COLO668 (cell line): ENCODE data around the gene DRC3.
"Not testable (repeated sequence)": the region's sequence is repeated elsewhere in the genome, so short reads cannot be mapped to it uniquely, and the experiment has no call there.

ENCODE experiments used
- DNase-seq: peaks from one replicate; lab custom pipeline; 2025; ENCODE audit not compliant: unreplicated experiment; lab: John Stamatoyannopoulos, UW

Gene DRC3

DNA sequence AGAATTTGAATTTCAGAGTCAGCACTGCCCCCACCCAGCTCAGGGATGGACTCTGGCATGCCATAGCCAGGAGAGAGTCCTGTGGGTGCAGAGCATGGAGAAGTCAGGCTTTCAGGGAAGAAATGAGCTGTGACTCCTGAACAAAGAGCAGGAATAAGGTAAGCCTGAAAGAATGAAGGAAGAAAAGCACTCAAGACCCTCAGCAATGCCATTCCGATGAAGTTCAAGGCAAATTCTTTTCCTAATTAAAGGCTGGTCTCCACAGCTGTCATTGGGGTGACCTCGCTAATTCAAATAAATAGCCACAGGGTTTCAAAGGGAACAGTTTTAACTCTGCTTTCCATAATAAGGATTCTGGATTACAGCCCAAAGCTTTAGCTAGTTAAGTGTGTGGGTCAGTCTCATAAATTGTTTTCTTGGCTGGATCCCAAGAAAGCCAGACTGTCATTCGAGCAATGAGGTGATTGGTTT lies 32.2 kb upstream of the DRC3 start:
- DNase-seq = no peak

DNA sequence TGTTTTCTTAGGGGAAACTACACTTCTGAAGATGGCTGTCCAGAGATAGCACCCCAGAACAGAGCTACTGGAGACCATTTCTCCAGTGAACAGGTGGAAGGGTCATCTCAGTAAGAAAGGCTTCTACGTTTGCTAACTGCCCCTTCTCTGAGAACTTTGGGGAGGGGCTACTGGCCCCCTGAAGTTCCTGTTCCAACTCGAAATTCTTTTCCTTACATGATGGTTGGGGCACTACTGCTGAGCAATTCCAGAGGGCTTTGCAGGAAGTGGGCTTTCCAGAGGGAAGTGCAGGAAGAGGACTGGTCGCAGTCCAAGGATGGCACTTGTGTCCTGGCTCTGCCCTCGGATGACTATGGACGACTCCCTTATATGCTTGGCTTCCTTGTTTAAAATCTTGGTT lies 31.6 kb upstream of the DRC3 start:
- no peak for DNase-seq

DNA sequence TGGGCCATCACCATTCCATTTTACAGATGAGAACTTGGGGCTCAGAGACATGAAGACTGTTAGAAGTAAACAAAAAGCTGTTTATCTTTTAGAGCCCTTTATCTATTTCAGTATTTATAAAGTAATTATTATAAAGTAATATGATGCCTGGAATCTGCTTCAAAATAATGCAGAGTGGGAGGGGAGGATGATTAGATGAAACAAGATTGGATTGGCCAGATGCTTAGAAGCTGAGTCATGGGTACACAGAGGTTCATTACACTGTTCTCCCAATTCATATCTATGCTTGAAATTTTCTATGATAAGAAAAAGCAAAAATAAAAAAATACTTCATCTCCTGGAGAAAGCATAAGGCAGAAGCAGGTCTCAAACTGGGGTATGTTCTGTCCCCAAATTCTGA lies 29.8 kb upstream of the DRC3 start:
- no peak for DNase-seq

DNA sequence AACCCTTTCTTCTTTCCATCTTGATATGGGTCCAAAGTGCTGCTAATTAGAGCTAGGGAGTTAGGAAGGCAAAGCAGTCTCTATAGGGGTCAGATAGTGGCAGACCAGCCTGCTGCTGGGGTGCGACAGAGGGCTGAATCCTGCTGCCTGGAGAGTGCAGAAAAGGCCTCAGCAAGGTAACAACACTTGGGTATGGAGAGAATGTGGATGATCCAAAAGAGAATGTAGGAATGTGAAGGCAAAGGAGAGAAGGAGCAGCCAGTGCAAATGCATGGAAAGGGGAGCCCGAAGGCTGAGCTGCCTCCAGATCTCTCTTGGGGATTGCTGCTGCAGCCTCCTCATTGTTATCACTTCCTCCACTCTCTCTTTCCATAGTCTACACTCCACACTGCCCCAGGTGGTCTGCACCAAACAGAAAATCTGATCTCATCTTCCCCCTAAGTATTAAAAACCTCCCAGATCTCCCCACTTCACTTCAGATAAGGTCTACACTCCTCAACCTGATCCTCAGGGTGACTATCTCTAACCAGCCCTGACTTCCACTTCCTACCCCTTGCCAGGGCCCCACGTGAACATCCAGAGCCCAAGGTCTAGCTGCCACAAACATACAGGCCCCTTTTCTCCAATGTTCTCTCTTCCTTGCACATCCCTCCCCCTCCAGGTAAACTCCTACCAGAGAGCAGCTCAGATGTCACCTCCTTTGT lies 29.2 kb upstream of the DRC3 start:
- DNase-seq = no peak

DNA sequence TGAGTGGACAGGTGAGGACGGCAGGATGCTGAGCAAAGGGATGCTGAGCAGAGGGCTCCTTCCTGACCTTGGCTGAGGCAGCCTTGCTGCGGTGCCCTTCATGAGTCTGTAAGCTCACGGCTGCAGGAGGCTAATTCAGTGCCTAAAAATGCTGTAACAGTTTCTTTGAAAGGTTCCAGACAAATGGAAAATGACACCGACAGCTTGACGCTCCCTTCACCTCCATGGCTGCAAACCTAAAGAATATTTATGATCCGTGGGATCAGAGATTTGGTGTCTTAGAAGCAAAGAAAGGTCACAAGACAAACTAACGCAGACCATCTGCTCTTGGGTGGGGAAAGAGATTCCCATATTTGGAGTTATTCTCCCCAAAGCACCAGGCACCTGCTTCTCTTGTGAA lies 28.4 kb upstream of the DRC3 start:
- DNase-seq = no peak

DNA sequence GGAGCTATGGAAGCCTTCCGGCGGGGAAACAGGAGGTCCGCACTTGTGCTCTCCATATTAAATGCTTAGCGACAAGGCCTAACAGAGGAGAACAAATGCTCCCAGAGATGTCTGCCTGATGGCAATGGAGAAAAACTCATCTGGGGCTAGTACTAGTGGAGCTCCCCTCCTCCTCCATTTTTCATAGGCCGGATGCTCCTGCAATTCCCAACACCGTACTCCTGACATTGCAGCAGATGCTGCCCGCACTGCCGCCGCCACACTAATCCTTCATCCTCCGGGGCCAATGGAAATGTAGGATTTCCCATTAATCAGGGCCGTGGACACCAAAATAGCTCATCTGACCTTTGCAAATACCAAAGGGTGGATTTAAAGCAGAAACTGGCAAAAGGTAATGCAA lies 27.9 kb upstream of the DRC3 start:
- DNase-seq = no peak

DNA sequence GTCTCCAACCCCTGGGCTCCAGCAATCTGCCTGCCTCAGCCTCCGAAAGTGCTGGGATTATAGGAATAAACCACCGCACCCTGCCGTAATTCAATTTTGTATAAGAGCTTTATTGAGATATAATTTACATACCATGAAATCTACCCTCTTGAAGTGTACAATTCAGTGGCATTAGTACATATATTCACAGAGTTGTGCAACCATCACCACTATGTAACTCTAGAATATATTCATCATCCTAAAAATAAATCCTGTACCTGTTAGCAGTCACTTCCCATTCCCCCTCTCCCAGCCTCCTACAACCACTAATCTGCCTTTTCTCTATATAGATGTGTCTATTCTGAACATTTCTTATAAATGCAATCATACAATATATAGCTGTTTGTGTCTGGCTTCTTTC lies 26.6 kb upstream of the DRC3 start:
- DNase-seq = no peak

DNA sequence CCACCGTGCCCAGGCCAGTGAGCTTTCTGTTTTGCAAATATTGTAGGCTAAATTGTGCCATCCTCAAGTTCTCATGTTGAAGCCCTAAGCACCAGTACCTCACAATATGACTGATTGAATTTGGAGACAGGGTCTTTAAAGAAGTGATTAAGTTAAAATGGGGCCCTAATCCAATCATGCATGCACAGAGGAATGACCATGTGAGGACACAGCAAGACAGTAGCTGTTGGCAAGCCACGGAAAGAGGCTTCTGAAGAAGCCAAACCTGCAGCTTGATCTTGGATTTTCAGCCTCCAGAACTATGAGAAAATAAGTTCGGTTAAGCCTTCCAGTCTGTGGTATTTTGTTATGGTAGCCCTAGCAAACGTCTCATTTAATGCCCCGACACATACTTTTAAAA lies 25.4 kb upstream of the DRC3 start:
- DNase-seq = no peak

DNA sequence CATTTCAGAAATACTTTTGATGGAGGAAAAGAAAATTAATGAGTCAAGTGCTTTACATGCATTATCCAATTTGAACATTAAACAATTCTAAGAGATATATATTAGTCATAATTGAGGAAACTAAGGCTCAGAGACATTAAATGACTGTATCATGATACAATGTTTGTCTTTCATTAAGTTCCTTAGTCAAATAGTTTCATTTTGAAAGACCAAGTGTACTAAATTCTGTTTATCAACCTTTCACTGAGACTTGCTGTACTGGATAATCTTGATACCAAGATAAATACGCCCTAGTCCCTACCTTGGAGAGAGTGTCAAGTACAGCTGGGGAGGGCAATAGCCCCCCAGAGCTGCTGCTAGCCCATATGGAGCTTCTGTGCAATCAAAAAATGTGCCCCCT lies 24.7 kb upstream of the DRC3 start:
- no peak for DNase-seq

DNA sequence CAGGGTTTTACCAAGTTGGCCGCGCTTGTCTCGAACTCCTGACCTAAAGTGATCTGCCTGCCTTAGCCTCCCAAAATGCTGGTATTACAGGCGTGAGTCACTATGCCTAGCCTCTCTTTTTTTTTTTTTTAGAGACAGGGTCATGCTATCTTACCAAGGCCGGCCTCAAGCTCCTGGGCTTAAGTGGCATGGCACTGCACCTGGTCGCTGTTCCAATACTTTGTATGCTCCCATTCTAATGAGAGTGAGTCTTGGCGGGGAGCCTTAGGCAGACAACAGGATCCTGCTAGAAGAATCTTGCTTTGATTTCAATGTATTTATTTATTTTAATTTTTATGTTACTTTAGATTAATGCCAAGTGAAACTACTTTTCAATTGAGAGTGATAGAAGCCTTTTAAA lies 22.3 kb upstream of the DRC3 start:
- no peak for DNase-seq

DNA sequence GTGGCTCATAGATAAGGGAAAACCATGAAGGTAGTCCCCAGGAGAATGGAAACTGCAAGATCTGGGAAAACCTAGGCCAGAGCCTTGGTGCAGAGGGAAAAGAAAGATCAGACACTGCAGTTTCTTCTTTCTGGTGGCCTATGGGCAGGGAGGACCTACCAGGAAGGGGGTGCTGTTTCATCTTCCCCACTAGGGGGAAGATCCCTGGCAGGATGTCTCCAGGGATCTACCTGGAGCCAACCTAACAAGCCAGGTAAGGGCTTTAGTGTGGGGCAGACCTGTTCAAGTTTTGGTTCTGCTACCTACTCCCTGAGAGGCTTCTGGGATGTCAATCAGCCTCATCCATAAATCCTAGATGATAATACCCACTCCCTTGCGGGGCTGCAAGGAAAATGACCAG lies 21.9 kb upstream of the DRC3 start:
- DNase-seq = no peak

DNA sequence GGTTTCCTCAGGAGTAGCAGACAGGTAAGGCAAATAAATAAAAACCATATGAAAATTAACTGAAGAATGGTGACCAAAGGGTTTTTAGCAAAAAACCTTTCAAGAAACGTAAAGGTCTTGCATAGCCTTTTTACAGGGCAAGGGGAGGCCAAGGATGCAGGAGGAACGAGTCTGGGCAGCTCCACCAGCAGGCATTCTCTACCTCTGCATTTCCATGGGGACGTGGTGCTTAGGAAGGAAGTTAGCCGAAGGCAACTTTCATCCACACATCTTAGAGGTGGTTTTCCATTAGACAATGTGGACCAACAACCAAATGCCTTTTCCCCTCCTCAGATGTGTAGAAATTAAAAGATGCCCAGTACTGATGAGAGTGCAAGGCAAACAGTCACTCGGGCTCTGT lies 21.1 kb upstream of the DRC3 start:
- DNase-seq = no peak

DNA sequence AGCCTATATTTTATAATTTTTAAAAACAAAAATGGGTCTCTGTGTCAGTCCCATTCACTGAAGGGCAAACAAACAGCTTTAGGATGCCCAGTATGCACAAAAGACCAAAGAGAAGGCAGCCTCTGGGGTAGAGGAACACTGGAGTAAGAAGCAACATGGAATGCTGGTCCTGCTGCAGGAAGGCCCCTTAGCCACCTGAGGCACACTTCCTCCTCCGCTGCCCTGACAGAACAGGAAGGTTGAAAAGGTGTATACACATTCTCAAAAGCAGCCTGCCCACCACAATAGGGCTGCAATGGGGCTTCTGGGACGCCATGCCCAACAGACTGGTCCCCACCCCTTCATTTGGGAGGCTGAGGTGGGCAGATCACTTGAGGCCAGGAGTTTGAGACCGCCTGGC lies 20.0 kb upstream of the DRC3 start:
- DNase-seq = no peak

DNA sequence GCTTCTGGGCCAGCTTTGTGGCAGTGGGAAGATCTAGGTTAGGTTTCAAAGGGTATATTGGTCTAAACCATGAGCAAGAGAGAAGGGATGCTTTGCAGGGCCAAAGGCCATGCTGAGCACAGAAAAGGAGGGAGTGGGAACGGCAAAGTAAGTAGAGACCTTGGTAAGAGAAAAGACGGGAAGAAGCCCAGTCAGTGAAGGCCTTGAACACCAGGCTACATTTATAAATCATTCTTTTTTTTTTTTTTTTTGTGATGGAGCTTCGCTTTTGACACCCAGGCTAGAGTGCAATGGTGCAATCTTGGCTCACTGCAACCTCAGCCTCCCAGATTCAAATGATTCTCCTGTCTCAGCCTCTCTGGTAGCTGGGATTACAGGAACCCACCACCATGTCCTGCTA lies 18.6 kb upstream of the DRC3 start:
- no peak for DNase-seq

DNA sequence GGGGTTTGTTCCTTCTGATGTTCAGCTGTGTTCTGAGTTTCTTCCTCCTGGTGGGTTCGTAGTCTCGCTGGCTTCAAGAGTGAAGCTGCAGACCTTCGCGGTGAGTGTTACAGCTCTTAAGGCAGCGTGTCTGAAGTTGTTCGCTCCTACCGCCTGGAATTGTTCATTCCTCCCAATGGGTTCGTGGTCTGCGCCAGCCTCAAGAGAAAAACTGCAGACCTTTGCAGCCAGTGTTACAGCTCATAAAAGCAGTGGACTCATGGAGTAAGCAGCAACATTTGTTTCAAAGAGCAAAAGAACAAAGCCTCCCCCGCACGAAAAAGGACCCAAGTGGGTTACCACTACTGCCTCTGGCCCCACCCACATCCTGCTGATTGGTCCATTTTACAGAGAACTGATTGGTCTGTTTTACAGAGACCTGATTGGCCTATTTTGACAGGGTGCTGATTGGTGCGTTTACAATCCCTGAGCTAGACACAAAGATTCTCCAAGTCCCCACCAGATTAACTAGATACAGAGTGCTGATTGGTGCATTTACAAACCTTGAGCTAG lies 16.8 kb upstream of the DRC3 start:
- not testable (repeated sequence) for DNase-seq

DNA sequence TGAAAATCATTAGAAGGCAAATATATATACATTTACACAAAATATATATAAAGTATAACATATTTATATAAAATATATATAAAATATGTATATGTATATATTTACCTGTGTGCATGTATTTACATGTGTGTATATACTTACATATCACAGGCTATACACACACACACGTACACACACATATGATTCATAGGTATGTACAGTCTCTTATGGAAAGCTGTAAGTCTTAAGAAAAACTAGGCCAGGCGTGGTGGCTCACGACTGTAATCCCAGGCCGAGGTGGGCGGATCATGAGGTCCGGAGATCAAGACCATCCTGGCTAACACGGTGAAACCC lies 15.1 kb upstream of the DRC3 start:
- DNase-seq = no peak

DNA sequence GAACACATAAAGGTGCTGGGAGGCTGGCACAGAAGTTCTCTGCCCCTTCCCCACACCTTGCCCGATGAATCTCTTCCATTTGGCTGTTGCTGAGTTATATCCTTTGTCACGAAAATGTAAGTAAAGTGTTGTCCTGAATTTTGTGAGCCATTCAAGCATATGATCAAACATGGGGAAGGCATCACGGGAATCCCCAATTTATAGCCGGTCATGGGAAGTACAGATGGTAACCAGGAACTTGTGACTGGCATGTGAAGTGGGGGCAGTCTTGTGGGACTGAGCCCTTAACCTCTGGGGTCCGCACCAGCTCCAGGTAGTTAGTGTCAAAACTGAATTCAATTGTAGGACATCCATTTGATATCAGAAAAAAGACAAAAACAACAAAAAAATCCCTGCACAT lies 13.7 kb upstream of the DRC3 start:
- no peak for DNase-seq

DNA sequence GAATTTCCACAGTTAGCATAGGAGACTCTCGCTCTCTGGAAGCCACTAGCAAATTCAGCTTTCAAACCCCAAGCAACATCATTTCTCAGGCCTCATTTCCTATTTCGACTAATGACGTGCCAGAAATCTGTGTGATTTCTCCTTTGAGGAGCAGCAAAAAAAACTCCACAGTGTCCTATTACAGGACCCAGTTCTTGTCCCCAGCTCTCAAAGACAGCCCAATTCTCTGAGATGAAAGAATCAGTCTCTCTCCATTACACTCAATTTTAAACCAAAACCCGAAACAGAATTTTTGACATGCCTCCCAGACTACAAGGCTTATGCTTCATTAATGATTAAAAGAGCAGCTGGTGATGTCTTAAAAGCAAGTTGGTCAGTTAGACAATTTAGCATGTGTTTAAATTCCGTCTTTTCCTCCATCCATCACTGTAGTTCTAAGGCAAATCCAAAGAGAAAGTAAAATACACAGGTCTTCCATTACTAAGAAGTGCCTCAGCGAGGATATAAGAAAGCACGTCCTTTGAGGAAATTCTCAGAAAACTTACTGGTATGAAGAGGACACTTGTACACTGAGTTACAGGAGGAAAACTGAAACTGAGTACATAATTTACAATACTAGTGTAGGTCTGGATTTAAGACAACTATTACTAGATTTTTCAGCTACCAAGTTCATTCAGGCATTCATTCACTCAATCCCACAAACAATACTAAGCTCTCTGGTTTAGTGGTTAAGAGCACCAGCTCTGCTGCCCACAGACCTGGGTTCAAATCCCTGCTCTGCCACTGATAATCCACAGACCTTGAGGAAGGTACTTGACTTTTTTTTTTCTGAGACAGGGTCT lies 12.9 kb upstream of the DRC3 start:
- DNase-seq = no peak

DNA sequence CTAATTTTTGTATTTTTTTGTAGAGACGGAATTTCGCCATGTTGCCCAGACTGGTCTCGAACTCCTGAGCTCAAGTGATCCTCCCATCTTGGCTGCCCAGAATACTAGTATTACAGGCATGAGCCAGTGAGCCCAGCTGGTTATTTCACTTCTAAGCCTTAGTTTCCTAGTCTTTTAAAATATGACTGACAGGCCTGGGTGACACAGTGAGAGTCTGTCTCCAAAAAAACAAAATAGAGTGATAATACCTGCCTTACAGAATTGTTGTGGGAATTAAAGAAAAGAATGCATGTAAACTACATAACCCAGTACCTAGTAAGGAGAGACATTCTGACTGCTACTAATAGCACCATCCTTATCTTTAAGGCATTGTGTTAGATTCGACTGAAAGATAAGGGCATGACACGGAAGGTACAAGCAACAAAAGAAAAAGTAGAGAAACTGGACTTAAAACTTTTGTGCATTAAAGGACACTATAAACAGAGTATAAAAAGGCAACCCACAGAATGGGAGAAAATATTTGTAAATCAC lies 12.1 kb upstream of the DRC3 start:
- DNase-seq = no peak

DNA sequence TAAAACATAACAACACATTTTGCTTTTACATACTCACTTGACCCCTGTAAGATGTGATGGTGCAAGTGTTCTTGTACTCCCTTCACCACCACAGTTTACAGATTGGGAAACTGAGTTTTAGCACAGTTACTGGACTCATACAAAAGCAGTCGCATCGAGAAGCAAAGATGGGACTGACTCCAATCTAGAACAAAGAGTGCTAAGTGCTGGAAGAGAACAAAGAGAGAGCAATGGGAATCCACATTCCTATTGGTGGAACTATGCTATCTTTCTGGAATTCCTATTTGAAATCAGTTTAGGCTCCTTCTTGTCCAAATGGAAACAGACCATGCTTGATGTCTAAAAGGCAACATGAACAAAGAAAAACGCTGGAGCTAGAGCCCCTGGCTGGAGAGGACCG lies 9.6 kb upstream of the DRC3 start:
- DNase-seq = no peak

DNA sequence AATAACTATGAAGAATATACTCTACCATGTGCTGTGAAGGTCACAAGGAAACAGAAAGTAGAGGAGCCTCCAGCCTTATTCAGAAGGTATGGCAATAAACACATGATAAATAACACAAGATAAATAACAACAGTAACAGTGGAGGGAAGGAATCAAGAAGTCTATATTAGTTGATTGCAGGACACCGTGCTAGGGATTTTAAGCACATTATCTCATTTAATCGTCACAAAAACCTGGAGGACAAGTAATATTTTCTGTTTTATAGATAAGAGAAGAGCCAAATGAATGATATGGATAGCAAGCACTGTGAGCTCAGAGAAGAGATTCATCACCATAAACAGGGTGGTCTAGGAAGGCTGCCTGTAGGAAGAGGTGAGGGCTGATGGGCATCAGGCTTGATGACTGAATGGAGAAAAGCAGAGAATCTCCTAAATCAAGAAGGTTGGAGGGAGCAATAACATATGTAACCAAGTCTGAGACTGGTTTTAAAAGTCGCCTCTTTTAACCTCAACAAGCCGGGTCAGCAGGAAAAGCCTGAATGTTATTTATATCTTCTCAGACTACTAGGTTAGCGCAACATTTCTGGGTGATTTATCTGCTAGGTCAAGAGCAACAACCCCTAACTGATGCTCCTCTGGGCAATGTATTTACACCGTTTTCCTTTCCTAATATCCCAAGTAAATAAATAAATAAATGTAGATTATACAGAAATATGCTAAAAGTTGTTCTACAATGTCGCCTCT lies 8.8 kb upstream of the DRC3 start:
- DNase-seq = no peak

DNA sequence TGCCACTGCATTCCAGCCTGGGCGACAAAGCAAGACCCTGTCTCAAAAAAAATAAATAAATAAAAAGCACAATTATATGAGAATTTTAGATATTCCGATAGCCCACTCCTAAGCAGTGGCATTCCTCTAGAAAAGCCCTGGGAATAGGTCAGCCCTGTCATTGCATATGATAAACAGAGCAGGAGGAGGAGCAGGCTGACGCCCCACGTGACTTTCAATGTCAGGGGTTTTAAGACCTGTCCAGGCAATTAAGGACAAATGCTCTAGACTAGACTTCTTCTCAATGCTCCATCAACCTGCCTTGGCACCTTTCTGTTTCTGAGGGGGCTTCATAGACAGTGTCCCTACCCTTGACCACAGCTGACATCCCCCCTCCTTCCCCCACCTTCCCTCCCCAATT lies 8.0 kb upstream of the DRC3 start:
- DNase-seq = no peak
